CD1c-positive myeloid dendritic cell (primary cell): ENCODE measurements around the gene MCTP2.

Experiments used
- DNase-seq: peaks from one replicate; pipeline ENCODE4 v3.0.0-alpha.2; 2016; ENCODE audit errors: extremely low spot score

The MCTP2 gene

GRCh38 chr15:94297558-94297957, 66.2 kb downstream of the MCTP2 start:
- peak; percentile 54 for DNase-seq

GRCh38 chr15:94298364-94298763, 67.0 kb downstream of the MCTP2 start:
- DNase-seq: no peak

- DNase-seq: no peak
Measured at GRCh38 chr15:94300612-94301011, 69.3 kb downstream of the MCTP2 start.

DNA sequence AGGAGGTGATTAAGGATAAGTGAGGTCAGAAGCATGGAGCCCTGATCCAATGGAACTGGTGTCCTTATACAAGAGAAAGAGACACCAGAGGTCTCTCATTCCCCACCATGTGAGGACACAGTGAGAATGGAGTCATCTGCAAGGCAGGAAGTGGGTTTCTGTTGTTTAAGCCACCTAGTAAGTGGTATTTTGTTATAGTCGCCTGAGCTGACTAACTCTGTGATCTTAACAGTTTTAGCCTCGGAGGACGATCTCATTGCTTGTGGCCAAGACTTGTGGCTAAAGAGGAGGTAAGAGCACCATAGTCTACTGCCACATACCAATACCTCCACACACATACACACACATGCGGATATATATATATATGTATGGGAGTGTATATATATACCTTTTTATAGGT, 73.8 kb downstream of the MCTP2 start:
- DNase-seq: no peak

DNA sequence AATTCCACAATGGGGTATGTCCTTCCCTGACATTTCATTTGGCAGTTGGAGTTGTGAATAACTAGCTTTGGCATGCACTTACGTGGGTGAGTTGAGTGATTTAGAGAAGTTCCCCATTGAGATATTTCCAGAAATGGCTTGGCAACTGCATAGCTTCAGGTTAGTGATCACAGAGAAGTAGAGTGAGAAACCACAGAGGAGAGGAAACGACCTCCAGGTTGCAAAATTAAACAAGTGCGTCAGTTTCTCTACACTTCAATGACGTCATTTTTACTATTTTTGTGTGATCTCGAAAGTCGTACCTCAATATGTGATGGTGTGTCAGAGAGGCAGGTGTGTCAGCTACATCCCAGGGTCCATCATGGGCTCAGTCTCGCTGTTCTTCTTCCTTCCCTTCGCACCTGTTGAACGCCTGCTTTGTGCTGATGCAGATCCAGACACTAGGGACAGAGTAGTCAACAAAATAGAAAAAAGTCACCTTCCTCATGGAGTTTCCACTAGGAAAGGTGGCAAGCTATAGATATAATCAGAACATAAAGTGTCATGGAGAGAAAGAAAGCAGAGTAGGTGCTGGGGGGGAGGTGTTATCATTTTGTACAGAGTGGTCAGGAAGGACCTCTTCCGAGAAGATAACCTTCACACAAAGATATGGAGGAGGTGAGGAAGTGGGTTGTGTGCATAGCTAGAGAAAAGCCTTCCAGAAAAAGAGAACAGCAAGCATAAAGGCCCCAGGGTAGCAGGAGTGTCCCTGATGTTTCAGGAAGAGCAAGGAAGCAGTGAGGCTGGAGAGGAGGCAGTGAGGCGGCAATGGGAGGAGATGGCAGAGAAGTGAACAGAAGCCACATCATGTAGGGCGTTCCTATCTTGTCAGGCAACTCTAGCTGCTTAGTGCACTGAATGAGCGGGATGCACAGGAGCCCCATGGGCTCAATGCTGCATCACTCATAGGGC, 75.6 kb downstream of the MCTP2 start:
- DNase-seq: peak; percentile 42

GRCh38 chr15:94312946-94313345, 81.6 kb downstream of the MCTP2 start:
- no peak for DNase-seq

DNA sequence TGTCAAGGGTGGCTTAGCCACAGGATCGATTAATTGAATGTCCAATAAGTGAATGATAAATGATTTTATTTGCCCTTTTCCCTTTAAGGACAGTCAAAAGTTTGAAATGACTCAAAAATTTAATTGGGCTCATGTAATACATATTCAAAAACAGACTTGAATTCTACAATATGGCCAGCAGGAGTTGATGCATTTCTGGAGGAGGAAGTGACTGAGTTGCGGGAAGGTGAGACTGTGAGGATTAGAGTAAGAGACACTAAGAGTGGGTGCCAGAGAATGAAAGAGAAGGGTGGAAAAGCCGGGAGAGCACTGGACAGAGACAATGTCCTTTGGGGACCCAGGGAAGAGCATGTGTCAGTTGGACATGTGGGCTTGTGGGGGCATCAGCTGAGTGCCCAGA, 83.3 kb downstream of the MCTP2 start:
- DNase-seq: no peak

GRCh38 chr15:94317211-94317610, 85.8 kb downstream of the MCTP2 start:
- no peak for DNase-seq

DNA sequence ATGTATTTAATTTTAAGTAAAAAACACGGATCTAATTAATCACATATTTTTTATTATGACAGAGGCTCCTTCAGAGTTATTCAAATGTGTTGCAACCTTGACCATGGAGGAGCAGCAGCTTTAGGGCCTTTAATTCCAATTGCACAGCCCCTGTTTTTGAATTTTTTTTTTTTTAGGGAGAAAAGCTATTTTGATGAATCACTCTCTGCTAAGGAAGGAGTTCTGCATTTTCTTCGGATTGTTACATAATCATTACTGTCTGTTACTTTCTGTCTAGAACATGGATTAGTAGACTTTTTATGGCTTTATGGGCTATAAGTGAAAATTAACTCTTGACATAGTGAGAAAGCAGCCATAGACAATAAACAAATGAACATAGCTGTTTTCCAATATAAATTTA, 90.8 kb downstream of the MCTP2 start:
- peak; percentile 61 for DNase-seq

GRCh38 chr15:94323076-94323475, 91.7 kb downstream of the MCTP2 start:
- DNase-seq: no peak

DNA sequence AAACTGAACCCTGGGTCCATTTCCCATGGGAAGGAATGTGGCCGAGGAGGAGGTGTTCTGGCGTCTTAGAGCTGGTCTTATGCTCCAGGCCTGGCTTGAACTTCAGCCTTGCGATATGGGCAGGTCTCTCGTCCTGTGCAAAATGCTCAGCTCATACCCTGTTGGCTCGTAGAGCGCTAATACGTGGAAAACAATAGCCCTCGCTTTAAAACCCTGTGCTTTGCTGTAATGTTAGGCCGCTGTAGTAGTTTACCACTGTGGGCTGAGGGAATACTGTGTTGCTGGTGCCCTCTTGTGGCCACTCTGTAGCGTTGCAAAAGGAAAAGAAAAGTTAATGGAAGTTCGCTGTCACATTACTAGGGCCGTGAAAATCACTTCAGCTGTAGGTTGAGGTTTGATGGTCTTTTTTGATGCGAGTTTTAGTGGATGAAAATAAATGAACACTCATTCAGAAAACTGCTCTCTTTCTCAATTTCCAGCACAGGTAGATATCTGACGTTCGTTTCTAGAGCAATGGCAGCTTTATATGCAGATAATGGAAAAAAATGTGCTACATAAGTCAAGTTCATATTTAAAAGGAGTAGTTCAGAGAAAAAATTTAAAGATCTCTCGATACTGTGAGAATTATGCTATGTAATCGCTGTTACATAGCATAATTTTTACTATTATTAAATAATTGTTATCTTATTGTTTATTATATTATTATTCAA, 92.9 kb downstream of the MCTP2 start:
- DNase-seq: peak; percentile 78

DNA sequence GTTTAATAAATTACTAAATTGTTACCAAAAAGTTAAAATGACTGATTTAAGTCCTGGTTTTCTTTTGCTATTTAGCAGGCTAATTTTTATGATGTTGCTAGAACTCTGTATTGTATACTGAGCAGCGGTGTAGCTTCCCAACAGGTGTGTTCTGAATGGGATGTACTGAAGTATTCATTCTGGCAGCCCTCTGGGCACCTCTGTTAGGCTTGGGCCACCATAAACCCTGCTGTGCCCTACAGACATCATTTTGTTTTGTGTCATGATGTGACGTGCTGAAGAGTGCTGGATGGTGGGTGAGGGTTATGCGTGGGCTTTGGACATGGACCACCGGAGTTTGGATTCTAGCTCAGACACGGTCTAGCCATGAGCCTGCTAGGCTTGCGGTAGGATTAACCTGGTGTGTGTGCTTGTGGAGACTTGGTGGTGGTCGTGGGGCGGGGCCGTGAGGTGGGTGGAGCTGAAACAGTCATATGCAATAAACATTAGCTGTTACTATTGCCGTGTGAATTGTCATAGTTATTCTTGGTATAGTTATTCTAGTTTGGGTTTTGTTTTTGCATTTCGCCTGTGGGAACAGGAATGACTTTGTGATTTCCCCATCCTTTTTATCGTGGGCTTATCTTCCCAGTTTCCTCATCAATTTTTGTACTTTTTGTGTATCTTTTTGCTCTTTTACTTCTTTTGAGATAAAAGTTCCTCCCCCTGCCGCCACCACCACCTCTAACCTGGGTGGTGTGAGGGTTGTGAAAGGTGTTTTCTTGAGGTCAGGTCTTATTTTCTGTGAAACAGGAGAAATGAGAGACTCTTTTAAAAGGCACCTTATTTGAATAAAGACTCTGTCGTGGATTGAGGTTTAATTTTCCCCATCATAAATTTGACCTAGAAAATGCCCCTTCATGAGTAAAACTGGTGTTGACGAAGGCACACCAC, 93.7 kb downstream of the MCTP2 start:
- DNase-seq: no peak

GRCh38 chr15:94327356-94327936, 96.1 kb downstream of the MCTP2 start:
- peak; percentile 40 for DNase-seq

GRCh38 chr15:94331731-94332130, 100.4 kb downstream of the MCTP2 start:
- DNase-seq: no peak

GRCh38 chr15:94335616-94336015, 104.3 kb downstream of the MCTP2 start:
- no peak for DNase-seq

- no peak for DNase-seq
Measured at GRCh38 chr15:94336817-94337467, 105.6 kb downstream of the MCTP2 start.

DNA sequence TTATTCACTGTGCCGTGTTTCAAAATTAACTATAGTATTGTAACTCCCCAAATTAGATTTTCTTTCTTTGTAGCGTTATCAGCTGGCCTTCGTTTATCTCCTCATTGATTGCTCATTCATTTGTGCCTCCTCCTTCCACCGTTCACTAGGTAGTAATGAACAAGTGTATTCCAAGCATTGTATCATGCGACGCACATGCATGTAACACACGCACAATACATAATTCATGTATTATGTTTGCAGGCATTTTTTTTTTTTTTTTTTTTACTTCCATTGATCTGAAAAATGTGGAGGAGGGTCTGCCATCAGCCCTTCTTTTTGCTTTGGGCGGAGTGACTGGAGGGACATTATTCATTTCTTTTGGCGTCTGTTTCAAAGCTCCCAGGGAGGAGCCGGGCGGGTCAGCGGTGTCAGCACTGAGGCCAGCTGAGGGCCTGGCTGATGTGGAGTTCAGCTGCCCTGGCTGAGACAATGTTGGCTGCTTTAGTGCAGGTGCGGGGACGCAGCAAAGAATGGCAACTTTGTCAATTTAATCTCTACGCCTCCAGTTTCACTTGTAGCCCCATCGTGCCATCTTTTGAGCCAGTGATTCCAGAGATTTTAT, 107.0 kb downstream of the MCTP2 start:
- DNase-seq: no peak

GRCh38 chr15:94346282-94346681, 114.9 kb downstream of the MCTP2 start:
- DNase-seq: no peak

GRCh38 chr15:94348084-94348483, 116.7 kb downstream of the MCTP2 start:
- DNase-seq: no peak

DNA sequence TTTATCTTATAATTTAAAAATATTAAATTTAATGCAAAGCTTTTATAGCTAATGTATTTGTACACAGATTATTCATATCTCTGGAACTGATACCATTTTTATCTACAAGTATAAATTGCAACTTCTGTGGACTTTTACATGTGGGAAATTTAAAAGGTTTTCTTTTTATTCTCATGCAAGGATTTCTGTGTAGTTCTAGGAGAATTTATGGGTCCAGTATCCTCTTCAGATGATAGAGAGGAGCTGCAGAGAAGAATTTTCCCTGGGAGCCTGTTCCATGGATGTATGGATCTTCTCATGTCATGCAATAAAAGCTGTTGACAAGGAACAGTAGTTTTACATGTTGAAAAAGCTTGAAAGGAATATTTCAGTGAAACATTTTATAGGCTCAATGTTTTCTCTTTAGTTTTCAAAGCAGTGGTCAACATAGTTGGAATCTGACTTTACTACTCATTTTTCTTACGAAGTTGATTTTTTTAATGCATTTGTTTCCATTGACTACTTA, 119.7 kb downstream of the MCTP2 start:
- DNase-seq: no peak
